HG02798 (cell line): ENCODE measurements around the gene SCML1.

ENCODE experiments used
- ATAC-seq: cut with Tn5 transposase; IDR thresholded peaks from one replicate; pipeline ENCODE4 v1.9.1; 2021; ENCODE audit warnings: mild to moderate bottlenecking; ENCODE audit not compliant: unreplicated experiment, poor library complexity

Gene SCML1, protein sequence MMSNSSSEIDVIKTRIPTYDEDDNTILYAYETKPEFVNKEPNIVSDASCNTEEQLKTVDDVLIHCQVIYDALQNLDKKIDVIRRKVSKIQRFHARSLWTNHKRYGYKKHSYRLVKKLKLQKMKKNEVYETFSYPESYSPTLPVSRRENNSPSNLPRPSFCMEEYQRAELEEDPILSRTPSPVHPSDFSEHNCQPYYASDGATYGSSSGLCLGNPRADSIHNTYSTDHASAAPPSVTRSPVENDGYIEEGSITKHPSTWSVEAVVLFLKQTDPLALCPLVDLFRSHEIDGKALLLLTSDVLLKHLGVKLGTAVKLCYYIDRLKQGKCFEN

DNA sequence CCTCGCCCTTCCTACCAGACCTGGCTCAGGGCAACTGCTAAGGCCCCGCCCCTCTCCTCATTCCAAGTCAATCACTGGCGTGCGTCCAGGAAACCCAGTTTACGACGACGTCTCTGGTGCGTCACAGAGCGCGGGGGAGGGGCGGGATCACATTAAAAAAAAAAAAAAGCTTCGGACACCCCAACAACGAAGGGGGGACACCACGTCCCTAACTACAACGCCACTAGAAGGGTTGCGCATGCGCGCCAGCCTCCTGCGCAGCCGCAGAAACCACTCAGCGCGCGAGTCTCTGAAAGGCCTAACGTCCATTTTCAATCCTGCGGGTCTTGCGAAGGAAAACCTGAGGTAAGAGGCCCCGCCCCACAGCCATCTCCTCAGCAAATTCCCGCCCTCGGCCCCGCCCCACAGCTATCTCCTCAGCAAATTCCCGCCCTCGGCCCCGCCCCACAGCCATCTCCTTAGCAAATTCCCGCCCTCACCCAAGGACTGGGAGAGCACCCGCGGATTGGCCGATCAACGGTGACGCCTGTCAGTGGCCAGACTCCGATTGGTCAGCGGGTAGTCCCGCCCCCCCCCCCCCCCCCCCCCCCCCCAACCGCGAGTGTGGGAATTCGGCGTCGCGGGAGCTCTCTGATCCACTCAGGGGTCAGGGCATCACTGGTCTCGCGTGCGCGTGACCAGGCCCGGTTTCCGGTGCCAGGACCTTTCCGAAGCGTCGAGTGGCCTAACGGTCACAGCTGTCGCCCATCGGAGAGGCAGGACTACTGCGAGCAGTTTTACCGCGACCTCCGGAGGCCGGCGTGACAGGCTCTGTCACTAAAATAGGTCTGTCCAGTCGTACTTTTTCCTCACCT, at the start of gene SCML1:
TSS of gene SCML1 (plus strand) at position 638 of the 854 bp plus-strand sequence. CDS start 6,694 bp downstream, outside the sequence.
- peak; percentile 79 for ATAC-seq

DNA sequence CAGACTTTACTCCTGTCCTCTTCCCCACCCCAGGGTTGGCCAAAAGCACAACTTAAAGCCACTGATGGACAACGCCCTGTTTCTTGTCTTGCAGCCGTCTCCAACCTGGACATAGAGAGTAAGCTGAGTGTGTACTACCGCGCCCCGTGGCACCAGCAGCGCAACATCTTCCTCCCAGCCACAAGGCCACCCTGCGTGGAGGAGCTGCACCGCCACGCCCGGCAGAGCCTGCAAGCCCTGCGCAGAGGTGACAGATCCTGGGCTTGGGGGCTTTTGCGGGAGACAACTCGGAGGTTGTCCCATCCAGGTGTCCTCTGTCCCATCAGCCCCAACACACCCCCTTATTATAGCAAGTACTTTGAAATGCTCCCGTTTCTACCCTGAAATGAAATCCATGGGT, 49.6 kb upstream of the SCML1 start:
- no peak for ATAC-seq

DNA sequence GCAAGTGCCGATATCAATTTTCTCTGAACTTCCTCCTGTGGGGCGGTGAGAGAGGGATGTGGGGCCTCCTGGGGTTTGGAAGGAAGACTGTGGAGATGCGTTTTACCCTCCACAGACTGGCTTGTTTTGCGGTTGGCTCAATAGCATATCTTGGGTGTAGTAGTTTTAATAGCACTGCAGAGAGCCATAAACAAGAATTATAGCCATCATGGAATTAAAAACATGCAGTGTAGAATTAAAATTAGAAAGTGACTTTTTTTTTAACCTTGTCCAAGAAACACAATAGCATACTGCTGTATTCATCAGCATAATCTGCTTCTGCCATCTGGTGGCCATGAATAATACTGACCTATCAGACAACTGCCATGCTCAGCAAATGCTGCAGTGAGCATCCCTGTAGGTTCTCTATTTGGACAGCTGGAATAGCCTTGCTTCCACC, 47.3 kb upstream of the SCML1 start:
- peak; percentile 63 for ATAC-seq

DNA sequence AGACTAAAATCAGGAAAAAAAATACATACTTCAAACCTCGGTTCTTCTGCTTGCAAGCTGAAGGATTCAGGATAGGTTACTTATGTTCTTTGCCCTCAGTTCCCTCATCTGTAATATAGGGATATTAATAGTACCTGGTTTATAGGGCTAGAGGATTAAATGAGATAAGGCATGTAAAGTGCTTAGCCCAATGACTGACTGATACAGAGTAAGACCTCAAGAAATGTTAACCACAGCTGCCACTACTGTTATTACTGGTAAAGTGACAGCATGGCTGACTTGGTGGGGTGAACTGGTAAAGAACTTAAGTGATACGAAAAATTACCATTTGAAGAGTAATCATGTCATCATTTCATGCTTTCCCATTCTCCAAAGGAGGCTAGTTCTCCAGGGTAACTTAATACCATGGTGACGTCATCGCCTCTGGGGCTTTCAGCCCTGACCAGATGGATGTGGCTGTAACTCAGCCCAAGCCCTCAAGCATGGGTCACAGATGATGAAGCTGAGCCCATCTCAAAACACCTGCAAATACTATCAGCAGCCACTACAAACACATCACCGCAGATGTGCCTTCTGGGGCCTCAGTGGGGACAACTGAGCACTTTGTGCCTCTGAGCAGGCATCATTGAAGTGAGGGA, 44.5 kb upstream of the SCML1 start:
- ATAC-seq = peak; percentile 55

DNA sequence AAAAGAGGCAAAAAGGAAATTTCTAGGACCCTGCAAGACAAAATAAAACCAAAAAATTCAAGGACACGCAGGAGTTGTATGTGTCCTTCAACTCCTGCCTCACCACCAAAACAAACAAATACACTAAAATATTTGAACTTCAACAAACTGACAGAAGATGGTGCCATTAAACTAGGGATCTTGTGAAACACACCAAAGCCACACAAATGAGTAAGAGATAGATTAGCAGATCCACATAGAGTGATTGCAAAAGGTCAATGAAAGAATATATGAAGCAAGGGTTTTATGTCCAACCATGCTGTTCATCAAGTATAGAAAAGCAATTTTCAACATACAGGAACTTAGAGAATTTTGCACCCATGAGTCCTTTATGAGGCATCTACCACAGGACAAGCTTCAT, 40.1 kb upstream of the SCML1 start:
- no peak for ATAC-seq

DNA sequence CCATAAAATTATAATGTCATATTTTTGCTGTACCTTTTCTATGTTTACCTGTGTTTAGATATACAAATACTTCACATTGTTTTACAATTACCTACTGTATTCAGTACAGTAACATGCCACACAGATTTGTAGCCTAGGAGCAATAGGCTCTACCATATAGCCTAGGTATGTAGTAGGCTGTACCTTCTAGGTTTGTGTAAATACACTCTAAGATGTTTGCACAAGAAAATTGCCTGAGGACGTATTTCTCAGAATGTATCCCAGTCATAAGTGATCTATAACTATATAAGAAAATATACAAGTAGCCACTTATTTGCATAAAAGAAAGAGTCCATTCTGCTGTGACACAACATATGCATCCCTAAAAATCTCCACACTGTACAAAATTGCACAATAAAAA, 36.3 kb upstream of the SCML1 start:
- ATAC-seq = no peak

DNA sequence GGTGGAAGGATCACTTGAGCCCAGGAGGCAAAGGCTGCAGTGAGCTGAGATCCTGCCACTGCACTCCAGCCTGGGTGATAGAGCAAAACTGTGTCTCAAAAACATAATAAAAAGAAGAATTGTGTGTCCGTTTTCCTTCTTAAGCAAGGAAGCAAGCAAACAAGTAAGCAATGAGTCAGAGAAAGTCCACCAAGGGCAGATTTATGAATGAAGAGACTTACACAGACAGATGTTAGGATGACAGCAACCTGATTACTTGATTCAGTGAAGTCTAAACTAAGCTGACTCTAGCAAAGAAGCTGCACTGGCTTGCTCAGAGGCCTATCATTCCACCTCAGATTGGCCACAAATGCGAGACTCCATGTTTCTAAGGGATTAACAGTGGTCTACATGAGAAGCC, 34.1 kb upstream of the SCML1 start:
- no peak for ATAC-seq

DNA sequence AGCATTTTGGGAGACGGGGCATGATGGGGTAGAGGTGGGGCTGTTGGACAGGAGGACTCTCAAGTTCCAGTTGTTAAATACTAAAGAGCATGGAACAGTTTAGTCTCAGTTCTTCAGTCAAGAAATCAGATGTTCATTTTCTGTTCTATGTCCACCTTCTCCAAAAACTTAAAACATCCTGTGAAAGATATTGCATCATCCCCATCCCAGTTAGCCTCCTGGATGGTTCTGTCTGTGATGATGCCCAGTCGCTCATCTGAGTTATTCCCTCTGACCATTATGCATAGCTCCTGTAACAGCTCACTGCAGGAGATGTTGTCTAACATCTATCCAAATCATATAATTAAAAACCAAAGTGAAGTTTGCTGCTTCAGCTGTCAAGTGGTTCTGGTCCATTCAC, 32.1 kb upstream of the SCML1 start:
- ATAC-seq = no peak

DNA sequence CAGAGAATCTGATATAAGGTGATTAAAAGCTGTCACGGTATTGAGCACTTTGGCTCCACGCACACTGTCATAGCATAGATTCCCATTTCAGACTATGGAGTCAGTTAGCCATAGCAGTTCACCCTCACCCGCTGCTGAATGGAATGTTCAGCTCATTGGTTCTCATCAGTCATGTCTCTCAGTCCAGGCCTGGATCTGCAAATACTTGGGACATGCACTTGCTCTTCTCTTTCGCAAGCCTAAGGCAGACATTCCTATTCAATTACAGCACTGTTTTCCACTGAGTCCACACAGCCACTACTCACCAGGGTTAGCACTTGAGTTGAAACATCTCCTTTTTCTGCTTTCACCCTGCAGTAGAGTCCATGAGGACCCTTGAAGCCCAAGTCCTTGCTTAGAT, 30.6 kb upstream of the SCML1 start:
- no peak for ATAC-seq

DNA sequence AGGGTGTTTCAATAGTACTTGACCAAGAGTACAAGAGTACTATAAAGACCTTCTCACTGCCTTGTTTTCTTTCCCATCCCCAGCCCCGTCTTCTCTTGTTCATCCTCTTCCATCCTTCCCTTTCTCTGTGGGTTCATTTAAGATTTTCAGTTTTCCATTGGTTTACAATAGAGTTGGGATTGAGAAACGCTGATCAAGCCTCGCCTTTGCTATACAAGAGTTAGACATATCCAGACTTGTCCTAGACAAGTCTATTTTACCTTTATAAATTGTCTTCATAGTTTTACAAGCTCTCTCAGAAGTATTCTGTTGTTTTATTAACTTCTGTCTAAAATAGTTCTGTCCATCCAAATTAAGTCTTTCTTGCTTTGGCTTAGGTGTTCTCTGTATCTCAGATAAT, 29.6 kb upstream of the SCML1 start:
- ATAC-seq = no peak

DNA sequence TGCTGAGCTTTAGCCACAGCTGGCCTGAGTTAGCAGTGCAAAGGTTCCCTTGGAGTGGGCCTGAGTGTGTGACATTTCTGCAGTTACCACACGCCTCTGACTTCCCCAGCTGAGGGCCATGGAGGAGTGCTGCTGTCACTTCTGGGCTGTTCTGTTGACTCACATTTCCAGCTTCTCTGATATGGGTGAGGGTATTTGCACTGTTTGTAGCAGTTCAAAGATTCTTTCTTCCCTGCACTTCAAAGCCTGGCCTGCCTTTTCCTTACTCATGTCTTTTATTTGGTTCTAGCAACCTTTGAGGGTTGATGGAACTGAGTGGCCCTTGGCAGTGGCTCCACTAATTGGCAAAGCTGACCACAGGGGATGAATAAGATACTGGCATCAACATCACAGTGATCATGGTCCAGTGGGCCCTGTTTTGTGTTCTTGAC, 26.4 kb upstream of the SCML1 start:
- ATAC-seq = no peak

DNA sequence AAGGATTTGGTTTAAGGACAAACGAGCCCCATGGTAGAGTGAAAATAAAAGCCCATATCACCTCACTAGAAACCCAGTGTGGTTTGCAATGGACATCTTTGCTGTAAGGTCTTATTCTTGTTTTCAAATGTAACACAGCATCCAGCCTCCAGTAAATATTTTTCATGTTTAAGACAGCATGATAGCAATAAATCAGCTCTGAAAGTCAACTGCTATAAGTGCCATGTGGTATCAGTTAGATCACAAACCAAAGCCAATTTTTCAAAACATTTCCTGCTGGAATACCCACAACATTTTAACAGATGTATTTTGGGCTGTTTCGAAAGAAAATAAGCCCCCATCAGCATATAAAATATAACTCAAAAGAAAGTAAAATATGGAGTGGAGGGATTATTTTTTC, 24.0 kb upstream of the SCML1 start:
- no peak for ATAC-seq

DNA sequence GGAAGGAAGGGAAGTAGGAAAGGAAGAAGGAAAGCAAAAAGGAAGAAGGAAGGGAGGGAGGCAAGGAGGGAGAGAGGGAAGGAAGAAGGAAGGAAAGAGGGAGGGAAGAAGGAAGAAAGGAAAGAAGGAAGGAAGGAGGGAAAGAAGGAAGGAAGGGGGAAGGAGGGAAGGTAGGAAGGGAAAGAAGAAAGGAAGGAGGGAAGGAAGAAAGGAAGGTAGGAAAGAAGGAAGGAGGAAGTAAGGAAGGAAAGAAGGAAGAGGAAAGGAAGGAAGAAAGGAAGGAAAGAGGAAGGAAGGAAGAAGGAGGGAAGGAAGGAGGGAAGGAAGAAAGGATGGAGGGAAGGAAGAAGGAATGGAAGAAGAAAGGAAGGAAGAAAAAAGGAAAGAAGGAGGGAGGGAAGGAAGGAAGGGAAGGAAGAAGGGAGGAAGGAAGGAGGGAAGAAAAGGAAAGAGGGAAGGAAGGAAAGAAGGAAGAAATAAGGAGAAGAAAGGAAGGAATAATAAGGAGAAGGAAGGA, 18.6 kb upstream of the SCML1 start:
- ATAC-seq = no peak

DNA sequence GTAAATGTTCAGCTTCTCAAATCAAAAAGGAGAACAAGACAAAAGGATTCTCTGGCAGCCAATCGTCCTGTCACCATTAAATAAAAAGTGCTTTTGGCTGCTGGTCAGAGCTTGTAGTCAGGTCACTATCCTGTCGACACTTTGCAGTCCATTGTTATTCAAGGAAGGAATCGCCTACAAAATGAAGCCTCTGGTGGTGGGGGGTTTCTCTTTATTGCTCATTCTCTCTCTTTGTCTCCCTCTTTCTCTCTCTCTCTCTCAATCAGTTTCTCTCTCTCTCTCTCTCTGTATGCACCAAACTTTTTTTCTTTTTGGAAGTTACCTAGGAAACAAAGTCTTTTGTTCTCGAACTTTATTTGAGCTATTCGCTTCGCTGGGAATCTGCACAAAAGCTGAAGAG, 17.6 kb upstream of the SCML1 start:
- no peak for ATAC-seq

DNA sequence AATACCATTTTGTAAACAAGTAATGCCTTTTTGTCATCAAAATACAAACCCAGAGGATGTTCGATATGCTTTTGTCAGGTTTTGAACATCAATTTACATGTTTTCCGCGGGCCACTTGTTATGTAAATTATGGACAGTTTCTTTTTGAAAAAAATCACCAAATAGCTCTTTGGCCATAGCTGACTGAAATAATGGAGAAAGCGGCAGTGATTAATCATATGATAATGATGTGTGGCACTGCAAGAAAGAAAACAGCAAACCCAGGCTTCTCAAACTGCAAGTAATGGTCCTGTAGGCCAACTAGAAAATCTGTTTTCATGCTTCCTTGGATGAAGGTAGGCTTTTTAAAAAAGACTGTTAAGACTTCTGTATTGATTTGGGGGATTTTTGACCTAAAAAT, 15.6 kb upstream of the SCML1 start:
- ATAC-seq = no peak

DNA sequence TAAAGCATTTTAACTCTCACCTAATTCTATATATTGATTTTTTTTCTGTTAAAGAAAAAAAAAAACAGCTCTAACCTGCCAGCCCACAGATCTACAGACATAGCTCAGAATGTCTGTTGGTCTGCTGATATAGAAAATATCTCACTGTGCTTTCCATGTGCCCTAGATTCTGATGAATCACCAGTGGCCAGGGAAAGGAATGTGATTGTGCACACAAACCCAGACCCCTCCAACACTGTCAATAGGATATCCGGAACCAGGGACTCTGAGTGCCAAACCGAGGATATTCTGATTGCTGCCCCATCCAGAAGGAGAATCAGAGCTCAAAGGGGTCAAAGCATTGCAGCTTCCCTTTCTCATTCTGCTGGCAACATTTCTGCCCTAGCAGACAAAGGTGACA, 12.1 kb upstream of the SCML1 start:
- ATAC-seq = no peak

DNA sequence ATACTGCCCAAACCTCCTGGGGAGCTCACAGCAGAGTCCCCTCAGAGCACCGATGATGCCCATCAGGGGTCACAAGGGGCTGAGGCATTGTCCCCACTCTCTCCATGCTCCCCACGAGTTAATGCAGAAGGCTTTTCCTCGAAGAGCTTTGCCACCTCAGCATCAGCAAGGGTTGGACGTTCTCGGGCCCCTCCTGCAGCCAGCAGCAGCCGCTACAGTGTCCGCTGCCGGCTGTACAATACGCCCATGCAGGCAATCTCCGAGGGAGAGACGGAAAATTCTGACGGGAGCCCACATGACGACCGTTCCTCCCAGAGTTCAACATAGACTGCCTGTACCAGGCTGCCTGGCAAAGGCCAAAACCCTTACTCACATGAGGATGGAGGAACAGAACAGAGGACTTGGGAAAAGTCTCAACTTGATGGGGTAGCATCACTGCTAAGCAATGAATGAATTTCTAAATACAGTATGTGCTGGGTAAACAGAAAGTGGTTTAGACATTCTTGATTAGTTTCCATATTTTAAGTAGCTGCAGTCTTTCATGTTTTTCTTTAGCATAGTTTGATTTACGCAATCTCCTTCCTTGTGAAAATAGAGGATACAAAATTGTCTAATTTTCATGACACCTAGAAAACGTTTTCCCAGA, 5.0 kb upstream of the SCML1 start:
- ATAC-seq = no peak

DNA sequence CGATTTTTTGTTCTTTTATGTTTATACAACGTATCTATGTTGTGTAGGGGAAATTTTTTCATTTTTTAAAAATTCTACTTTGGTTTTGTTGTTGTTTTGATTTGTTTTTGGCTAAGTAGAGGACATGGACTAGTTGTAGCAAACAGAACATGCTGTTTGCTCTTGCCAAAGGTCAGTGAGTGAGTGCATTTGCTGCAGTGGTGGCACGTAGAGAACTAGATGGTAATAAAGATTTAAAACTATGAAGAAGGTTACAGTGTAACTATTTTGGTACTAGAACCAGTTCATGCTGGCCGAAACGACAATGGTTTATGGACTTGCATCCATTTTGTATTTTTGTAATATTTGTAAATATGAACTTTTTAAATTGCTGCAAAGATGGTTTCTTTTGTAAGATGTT, 1.9 kb upstream of the SCML1 start:
- ATAC-seq = no peak

DNA sequence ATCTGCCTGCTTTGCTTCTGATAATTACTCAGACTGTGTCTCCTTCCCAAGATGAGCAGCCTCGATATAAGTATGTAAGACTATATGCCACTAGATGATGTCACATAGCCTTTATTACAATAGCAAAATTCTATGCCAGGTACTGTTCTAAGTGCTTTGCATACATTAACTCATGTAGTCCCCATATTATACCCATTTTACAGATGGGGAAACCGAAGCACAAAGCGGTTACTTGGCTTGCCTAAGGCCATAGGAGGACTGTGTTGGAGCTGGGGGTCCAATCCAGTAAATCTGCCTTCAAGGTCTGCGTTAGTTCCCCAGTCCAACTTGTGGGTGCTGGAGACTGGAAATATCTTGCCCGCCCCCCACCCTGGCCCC, 826 bp upstream of the SCML1 start:
- ATAC-seq = no peak

DNA sequence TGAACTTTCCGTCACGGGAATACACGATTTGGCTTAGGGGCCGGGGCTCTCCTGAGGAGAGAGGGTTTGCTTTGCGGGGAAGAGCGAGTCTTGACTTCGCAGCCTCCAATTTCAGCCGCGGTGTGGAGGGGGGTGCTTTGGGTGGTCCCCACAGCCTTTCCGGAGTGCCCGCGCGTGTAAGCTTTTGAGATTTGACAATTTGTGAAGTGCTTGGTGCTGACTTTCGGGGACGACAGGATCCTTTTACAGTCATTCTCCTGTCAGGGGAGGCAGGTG, 355 bp downstream of the SCML1 start:
- ATAC-seq = peak; percentile 1
